ENCODE results near the gene GTPBP1.

The GTPBP1 gene

DNA sequence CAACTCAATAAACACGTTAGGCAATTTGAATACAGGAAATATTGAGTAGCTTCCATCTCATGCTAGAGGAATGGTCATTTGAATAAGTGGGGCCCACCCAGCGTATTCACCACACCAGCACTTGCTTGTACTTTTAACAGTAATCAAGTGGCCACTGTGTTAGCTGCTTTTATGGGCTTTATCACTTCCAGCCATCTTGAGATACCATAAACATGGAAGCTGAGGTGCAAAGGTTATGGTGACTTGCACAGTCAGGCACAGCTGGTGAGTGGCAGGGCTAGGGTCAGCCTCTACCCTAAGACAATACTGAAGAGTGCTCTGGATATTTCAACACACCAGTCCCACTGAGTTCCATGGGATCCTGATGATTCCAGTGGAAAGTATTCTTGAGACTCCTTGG lies 11.7 kb upstream of the GTPBP1 start:
- Histone ChIP-seq H3K9ac (no peak overlapping the region), H3K4me3 (ENCODE audit: low read depth, low read length) (no peak overlapping the region)

DNA sequence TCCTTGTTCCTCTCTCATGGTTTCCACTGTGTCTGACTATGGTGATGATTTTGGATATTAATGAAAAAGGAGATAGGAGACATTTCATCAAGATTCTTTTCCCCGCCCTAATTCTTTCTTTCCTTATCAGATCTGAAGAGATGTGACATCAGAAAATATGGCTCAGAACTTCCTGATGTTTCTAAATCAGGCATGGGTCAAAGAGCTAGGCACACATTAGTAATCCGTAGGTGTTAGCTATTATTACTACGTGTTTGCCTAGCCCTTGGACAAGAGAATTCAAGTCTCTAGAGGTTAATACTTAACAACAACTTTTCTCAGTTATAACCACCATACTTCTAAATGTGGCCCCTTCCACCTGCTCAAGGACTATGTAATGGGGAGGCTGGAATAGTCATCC lies 10.8 kb upstream of the GTPBP1 start:
- TF ChIP-seq, protein P1, sequence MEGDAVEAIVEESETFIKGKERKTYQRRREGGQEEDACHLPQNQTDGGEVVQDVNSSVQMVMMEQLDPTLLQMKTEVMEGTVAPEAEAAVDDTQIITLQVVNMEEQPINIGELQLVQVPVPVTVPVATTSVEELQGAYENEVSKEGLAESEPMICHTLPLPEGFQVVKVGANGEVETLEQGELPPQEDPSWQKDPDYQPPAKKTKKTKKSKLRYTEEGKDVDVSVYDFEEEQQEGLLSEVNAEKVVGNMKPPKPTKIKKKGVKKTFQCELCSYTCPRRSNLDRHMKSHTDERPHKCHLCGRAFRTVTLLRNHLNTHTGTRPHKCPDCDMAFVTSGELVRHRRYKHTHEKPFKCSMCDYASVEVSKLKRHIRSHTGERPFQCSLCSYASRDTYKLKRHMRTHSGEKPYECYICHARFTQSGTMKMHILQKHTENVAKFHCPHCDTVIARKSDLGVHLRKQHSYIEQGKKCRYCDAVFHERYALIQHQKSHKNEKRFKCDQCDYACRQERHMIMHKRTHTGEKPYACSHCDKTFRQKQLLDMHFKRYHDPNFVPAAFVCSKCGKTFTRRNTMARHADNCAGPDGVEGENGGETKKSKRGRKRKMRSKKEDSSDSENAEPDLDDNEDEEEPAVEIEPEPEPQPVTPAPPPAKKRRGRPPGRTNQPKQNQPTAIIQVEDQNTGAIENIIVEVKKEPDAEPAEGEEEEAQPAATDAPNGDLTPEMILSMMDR (IDR thresholded peaks at IDR 0.05), result no peak
- no peak overlapping the region for H2AFZ ChIP-seq
- no peaks in the 10 kb centered on the region for H3K27me3 ChIP-seq (ENCODE audit: control insufficient read depth, insufficient read depth, low read length)
- no peak overlapping the region for H3K27ac ChIP-seq
- no peak overlapping the region for H3K4me3 ChIP-seq (ENCODE audit: low read depth, low read length)
- H3K36me3 ChIP-seq (ENCODE audit: control insufficient read depth, insufficient read depth, low read length), result no peaks in the 10 kb centered on the region
- peaks cover 12% of the 10 kb centered on the region for H3K79me2 ChIP-seq
- no peak overlapping the region for H3K9ac ChIP-seq
- peaks cover 13% of the 10 kb centered on the region for H3K4me1 ChIP-seq
- no peaks in the 10 kb centered on the region for H3K9me3 ChIP-seq (ENCODE audit: control insufficient read depth, low read length)
- H3K4me2 ChIP-seq (ENCODE audit: low read length), result no peak overlapping the region

More for the DNA sequence above, 11.7 kb upstream of the GTPBP1 start:
- TF ChIP-seq, protein P1 (IDR thresholded peaks at IDR 0.05), result no peak
- no peak overlapping the region for H3K27ac ChIP-seq
- H2AFZ ChIP-seq, result no peak overlapping the region
- peaks cover 8% of the 10 kb centered on the region for H3K4me1 ChIP-seq
- H3K79me2 ChIP-seq, result peaks cover 7% of the 10 kb centered on the region
- no peak overlapping the region for H3K4me2 ChIP-seq (ENCODE audit: low read length)
- no peaks in the 10 kb centered on the region for H3K9me3 ChIP-seq (ENCODE audit: control insufficient read depth, low read length)
- no peaks in the 10 kb centered on the region for H3K27me3 ChIP-seq (ENCODE audit: control insufficient read depth, insufficient read depth, low read length)
- no peaks in the 10 kb centered on the region for H3K36me3 ChIP-seq (ENCODE audit: control insufficient read depth, insufficient read depth, low read length)

DNA sequence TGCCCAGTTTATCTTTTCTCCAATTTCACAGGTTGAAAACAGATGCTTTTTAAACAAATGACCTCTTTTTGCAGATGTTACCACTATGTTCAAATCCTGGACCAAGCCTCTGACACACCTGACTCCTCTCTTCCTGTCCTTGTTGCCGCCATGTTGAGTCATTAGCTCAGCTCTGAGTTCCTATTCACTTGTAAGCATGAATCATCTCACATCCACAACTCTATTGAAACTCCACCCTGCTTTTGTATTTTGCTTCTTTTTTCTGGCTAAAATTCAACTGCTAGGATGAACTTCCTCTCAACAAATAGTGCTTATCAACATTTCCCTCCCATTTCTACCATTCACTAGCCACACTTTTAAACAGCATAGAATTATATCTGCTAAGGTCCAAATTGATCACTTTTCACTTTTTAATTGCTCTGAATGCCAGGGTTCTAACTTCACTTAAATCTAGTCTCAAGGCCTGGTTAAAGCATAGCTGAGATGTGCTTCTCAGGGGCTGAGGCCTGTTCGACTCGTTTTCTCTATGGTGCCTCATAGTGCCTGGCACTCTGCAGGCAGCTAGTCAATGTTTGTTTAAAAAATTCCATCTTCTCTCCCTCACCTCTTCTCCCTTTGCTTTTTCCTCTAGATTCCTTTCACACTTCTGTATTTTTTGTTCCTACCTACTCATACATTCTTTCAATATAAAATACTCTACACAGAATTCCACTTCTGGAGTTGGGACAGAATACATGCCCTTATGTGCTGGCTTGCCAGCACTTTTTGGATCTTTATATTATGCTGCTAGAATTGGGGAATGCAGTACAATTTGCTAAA lies 8.9 kb upstream of the GTPBP1 start:
- peak overlapping the region; percentile 29 for H3K27ac ChIP-seq
- H2AFZ ChIP-seq, result no peak overlapping the region
- H3K27me3 ChIP-seq (ENCODE audit: control insufficient read depth, insufficient read depth, low read length), result no peaks in the 10 kb centered on the region
- peak overlapping the region; percentile 16 for H3K4me3 ChIP-seq (ENCODE audit: low read depth, low read length)
- TF ChIP-seq, protein P1 (IDR thresholded peaks at IDR 0.05), result no peak
- no peaks in the 10 kb centered on the region for H3K36me3 ChIP-seq (ENCODE audit: control insufficient read depth, insufficient read depth, low read length)
- H3K4me1 ChIP-seq, result peaks cover 13% of the 10 kb centered on the region
- no peak overlapping the region for H3K9ac ChIP-seq
- peaks cover 12% of the 10 kb centered on the region for H3K79me2 ChIP-seq
- H3K9me3 ChIP-seq (ENCODE audit: control insufficient read depth, low read length), result no peaks in the 10 kb centered on the region
- H3K4me2 ChIP-seq (ENCODE audit: low read length), result peak overlapping the region; percentile 11

- Histone ChIP-seq H3K9ac (no peak overlapping the region), H3K9me3 (ENCODE audit: control insufficient read depth, low read length) (no peaks in the 10 kb centered on the region), H3K79me2 (peaks cover 12% of the 10 kb centered on the region), H3K4me2 (ENCODE audit: low read length) (peak overlapping the region; percentile 11), H3K4me1 (peaks cover 13% of the 10 kb centered on the region), H3K4me3 (ENCODE audit: low read depth, low read length) (peak overlapping the region; percentile 16), H3K36me3 (ENCODE audit: control insufficient read depth, insufficient read depth, low read length) (no peaks in the 10 kb centered on the region), H3K27ac (no peak overlapping the region), H3K27me3 (ENCODE audit: control insufficient read depth, insufficient read depth, low read length) (no peaks in the 10 kb centered on the region), H2AFZ (no peak overlapping the region)
- TF ChIP-seq, protein P1 (IDR thresholded peaks at IDR 0.05), result no peak
Measured at GRCh38 chr22:38697425-38698089, 8.2 kb upstream of the GTPBP1 start.

Data from parathyroid adenoma (tissue), 2 donors.